OCI-LY7 (cell line): ENCODE measurements around the gene ACACA. TPM values are rescaled to one million over a fixed set of nuclear protein-coding genes. Genes with fewer than 3 reads are reported as not detected.

Experiments
- BruUV-seq: library from RNA; stranded (reverse); fragments of 400-500 nt; replicated peaks from 2 replicates; lab custom pipeline; 2021; lab: Mats Ljungman, UMichigan
- CTCF ChIA-PET: fragments of 300-600 bp; sonication (Branson Sonifier 250); formaldehyde crosslinking; loops from one replicate; lab custom pipeline; 2022; ENCODE audit warnings: antibody characterized with exemption; ENCODE audit not compliant: unreplicated experiment; lab: Charles Lee
- POLR2A ChIA-PET: fragments of 300-600 bp; sonication (Branson Sonifier 250); formaldehyde crosslinking; loops from one replicate; lab custom pipeline; 2022; ENCODE audit warnings: antibody characterized with exemption; lab: Charles Lee
- DNase-seq: peaks from one replicate; pipeline ENCODE4 v3.0.0-alpha.2; 2015; ENCODE audit warnings: low spot score
- H2AFZ ChIP-seq: fragments of 200-600 bp; sonication (generic), shearing (Covaris generic); 2 replicates; pipeline ENCODE4 v1.6.1; 2014; ENCODE audit warnings: mild to moderate bottlenecking, antibody characterized with exemption, low read length, moderate library complexity
- H3K27ac ChIP-seq: fragments of 200-600 bp; sonication (generic); 2 replicates; pipeline ENCODE4 v1.5.1; 2014; ENCODE audit warnings: mixed run types, low read depth, mild to moderate bottlenecking, moderate library complexity, low read length, inconsistent platforms; ENCODE audit not compliant: poor library complexity, severe bottlenecking
- H3K36me3 ChIP-seq: fragments of 200-600 bp; sonication (generic); 2 replicates; pipeline ENCODE4 v1.6.1; 2014; ENCODE audit warnings: mild to moderate bottlenecking, antibody characterized with exemption, low read length, moderate library complexity, mixed read lengths; ENCODE audit not compliant: insufficient read depth
- H3K4me1 ChIP-seq: fragments of 200-600 bp; sonication (generic); 2 replicates; pipeline ENCODE4 v1.5.1; 2014; ENCODE audit warnings: mild to moderate bottlenecking, low read length; ENCODE audit not compliant: insufficient read depth, poor library complexity, severe bottlenecking
- H3K4me2 ChIP-seq: fragments of 200-600 bp; sonication (generic); 2 replicates; pipeline ENCODE4 v1.6.1; 2014; ENCODE audit warnings: mild to moderate bottlenecking, low read length
- H3K4me3 ChIP-seq: fragments of 200-600 bp; sonication (generic); 2 replicates; pipeline ENCODE4 v1.5.1; 2014; ENCODE audit warnings: mild to moderate bottlenecking, low read depth, low read length; ENCODE audit not compliant: poor library complexity, severe bottlenecking
- H3K79me2 ChIP-seq: fragments of 200-600 bp; sonication (generic); 2 replicates; pipeline ENCODE4 v1.6.1; 2016; ENCODE audit warnings: low read depth, mild to moderate bottlenecking, low read length, moderate library complexity, mixed read lengths; ENCODE audit not compliant: insufficient read depth
- H3K9me2 ChIP-seq: fragments of 200-600 bp; sonication (generic); 2 replicates; pipeline ENCODE4 v1.6.1; 2016; ENCODE audit warnings: mild to moderate bottlenecking, low read length, mixed read lengths; ENCODE audit not compliant: insufficient read depth
- H3K9me3 ChIP-seq: fragments of 200-600 bp; sonication (generic); 2 replicates; pipeline ENCODE4 v1.6.1; 2014; ENCODE audit warnings: mild to moderate bottlenecking, mixed run types, low read length, mixed read lengths
- H4K20me1 ChIP-seq: fragments of 200-600 bp; sonication (generic); 2 replicates; pipeline ENCODE4 v1.6.1; 2014; ENCODE audit warnings: mild to moderate bottlenecking, antibody characterized with exemption, low read length, moderate library complexity, mixed read lengths; ENCODE audit not compliant: insufficient read depth
- EZH2phosphoT487 ChIP-seq: fragments of 200-600 bp; sonication (generic); IDR thresholded peaks from 2 replicates; pipeline ENCODE4 v1.6.1; 2018; ENCODE audit warnings: low read depth, borderline replicate concordance, mild to moderate bottlenecking, mixed run types, antibody characterized with exemption, low read length, moderate library complexity, mixed read lengths
- intact Hi-C: fragments of 100-400 bp; cut with micrococcal nuclease; formaldehyde crosslinking; loops from one replicate; pipeline ENCODE4 v1.10.0; 2022; ENCODE audit not compliant: unreplicated experiment
- total RNA-seq, 2 experiments: library from RNA; depleted of rRNA in 1 of 2; stranded (reverse); fragments of >200 nt in 1 of 2; shearing (Covaris generic) in 1 of 2; gene quantifications; 2 replicates each; pipeline ENCODE4 v1.2.3, GENCODE V29; 2014 to 2022
- TF ChIP-seq, protein P1 (sequence below): fragments of 200-600 bp; sonication (generic); conservative IDR thresholded peaks from 2 replicates; pipeline ENCODE4 v1.5.1; 2014; ENCODE audit warnings: mild to moderate bottlenecking, antibody characterized with exemption, low read length, moderate library complexity, mixed read lengths

The ACACA gene
- total RNA-seq, 2 experiments from 2014 or later, result 32.1 to 98.3 TPM

DNA sequence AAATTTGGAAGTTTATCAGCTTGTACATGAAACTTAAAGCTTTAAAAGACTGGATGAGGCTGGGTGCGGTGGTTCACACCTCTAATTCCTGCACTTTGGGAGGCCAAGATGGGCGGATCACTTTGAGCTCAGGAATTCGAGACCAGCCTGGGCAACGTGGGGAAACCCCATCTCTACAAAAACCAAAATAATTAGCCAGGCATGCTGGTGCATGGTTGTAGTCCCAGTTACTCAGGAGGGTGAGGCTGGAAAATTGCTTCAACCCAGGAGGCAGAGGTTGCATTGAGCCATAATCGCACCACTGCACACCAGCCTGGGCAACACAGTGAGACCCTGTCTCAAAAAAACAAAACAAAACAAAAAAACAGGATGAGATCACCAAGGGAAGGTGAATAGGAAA is 248.3 kb downstream of the ACACA start:
- ChIA-PET CTCF (interaction anchor here (0.6 kb wide), 1 partner anchor 26 kb away, joined by 3 read pairs; no protein-coding TSS in a partner anchor), POLR2A (interaction anchor here (0.5 to 1.3 kb wide), 3 partner anchors 10 to 62 kb away, joined by 3 to 4 read pairs (median 3); no protein-coding TSS in a partner anchor)
- intact Hi-C loops, result no loop called here
- TF ChIP-seq, protein P1, sequence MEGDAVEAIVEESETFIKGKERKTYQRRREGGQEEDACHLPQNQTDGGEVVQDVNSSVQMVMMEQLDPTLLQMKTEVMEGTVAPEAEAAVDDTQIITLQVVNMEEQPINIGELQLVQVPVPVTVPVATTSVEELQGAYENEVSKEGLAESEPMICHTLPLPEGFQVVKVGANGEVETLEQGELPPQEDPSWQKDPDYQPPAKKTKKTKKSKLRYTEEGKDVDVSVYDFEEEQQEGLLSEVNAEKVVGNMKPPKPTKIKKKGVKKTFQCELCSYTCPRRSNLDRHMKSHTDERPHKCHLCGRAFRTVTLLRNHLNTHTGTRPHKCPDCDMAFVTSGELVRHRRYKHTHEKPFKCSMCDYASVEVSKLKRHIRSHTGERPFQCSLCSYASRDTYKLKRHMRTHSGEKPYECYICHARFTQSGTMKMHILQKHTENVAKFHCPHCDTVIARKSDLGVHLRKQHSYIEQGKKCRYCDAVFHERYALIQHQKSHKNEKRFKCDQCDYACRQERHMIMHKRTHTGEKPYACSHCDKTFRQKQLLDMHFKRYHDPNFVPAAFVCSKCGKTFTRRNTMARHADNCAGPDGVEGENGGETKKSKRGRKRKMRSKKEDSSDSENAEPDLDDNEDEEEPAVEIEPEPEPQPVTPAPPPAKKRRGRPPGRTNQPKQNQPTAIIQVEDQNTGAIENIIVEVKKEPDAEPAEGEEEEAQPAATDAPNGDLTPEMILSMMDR, result no peak
- no peak for TF ChIP-seq EZH2phosphoT487
- Histone ChIP-seq H3K79me2 (no peaks in the 10 kb centered on the region), H3K4me1 (no peaks in the 10 kb centered on the region), H3K9me3 (no peaks in the 10 kb centered on the region), H3K4me2 (no peak overlapping the region), H3K9me2 (no peaks in the 10 kb centered on the region), H2AFZ (no peak overlapping the region), H3K36me3 (peaks cover 23% of the 10 kb centered on the region; the same call in 1 of the 2 replicates), H4K20me1 (no peaks in the 10 kb centered on the region), H3K4me3 (no peak overlapping the region), H3K27ac (no peak overlapping the region)
- no TSS peak for BruUV-seq
- no peak for DNase-seq

DNA sequence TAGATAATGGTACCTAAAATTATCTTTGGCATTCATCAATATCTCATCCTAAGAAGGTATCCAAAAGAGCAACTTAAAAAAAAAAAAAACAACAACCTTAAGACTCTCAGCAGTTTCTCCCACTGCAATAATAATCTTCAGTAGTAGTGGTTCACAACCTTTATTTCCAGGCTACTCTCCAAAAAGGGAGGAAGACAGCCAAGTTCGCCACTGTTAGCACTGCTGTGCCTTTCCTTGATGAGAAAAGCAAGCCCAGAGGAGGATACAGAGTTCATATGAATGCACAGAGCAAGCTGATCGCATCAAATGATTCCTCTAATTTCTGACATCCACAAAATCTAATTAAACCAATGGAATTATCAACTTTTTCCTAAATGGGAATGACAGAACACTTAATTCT is 258.5 kb downstream of the ACACA start:
- H3K4me2 ChIP-seq, result peak overlapping the region; percentile 85
- POLR2A ChIA-PET, result interaction anchor here (1.2 to 1.6 kb wide), 2 partner anchors 9 to 10 kb away, joined by 4 to 7 read pairs; no protein-coding TSS in a partner anchor
- H3K79me2 ChIP-seq, result no peaks in the 10 kb centered on the region
- no peak overlapping the region for H2AFZ ChIP-seq
- no peak overlapping the region for H3K27ac ChIP-seq
- H3K36me3 ChIP-seq, result peaks cover 35% of the 10 kb centered on the region
- H4K20me1 ChIP-seq, result no peaks in the 10 kb centered on the region
- H3K9me2 ChIP-seq, result no peaks in the 10 kb centered on the region
- no TSS peak for BruUV-seq
- CTCF ChIA-PET, result no interaction called here
- H3K4me3 ChIP-seq, result no peak overlapping the region
- TF ChIP-seq, protein P1, result no peak
- no peak for TF ChIP-seq EZH2phosphoT487
- H3K4me1 ChIP-seq, result peaks cover 25% of the 10 kb centered on the region
- DNase-seq, result no peak
- intact Hi-C loops, result no loop called here
- H3K9me3 ChIP-seq, result no peaks in the 10 kb centered on the region

DNA sequence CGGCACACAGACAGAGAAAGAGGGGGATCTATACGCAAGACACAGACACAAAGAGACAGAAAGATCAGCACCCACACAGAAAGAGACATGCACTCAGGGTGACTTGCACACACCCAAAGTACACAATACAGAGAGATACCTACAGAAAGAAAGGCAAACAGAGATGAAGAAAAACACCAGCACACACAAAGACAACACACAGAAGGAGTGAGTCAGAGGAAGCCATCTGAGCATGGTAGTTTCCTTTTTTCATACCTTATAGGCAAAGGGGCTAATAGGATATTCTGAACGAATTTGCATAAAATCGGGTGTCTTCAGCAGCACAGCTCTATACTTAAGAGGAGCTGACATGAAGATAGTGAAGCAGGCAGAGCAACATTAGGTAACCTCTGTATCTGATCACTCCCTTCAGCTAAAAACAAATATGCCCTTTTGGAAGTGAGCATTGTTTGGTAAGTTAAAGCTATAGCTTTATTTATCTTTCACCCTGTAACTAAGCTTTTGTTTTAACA is 259.3 kb downstream of the ACACA start:
- no peaks in the 10 kb centered on the region for H3K9me3 ChIP-seq
- TF ChIP-seq EZH2phosphoT487, result no peak
- TF ChIP-seq, protein P1, result no peak
- H3K36me3 ChIP-seq, result peaks cover 31% of the 10 kb centered on the region
- H3K4me3 ChIP-seq, result peak overlapping the region; percentile 51
- peak overlapping the region; percentile 44; the same call in 1 of the 2 replicates for H2AFZ ChIP-seq
- intact Hi-C loops, result no loop called here
- no peaks in the 10 kb centered on the region for H3K79me2 ChIP-seq
- no TSS peak for BruUV-seq
- peaks cover 25% of the 10 kb centered on the region for H3K4me1 ChIP-seq
- no peaks in the 10 kb centered on the region for H4K20me1 ChIP-seq
- POLR2A ChIA-PET, result interaction anchor here (1.6 kb wide), 1 partner anchor 9 kb away, joined by 7 read pairs; no protein-coding TSS in a partner anchor
- CTCF ChIA-PET, result no interaction called here
- peak overlapping the region; percentile 85 for H3K4me2 ChIP-seq
- peak; percentile 69 for DNase-seq
- peak overlapping the region; percentile 66 for H3K27ac ChIP-seq
- H3K9me2 ChIP-seq, result no peaks in the 10 kb centered on the region
